GM12878 (cell line): ENCODE results near the gene PGLYRP3. TPM values are rescaled to one million over a fixed set of nuclear protein-coding genes. Genes with fewer than 3 reads are reported as not detected.

Experiments
- BCL11A ChIP-seq: IDR thresholded peaks from 2 replicates; pipeline ENCODE4 v1.6.1; 2011; ENCODE audit warnings: low read depth, low read length
- BMI1 ChIP-seq: fragments of 450-650 bp; IDR thresholded peaks from 2 replicates; pipeline ENCODE4 v1.6.1; 2016; ENCODE audit warnings: mild to moderate bottlenecking, moderate library complexity, borderline replicate concordance
- CEBPZ ChIP-seq: fragments of 150-350 bp; IDR thresholded peaks from 2 replicates; pipeline ENCODE4 v1.6.1; 2016; ENCODE audit warnings: low read depth, low read length
- CREB1 ChIP-seq: IDR thresholded peaks from 2 replicates; pipeline ENCODE4 v1.6.1; 2012; ENCODE audit warnings: low read depth, mild to moderate bottlenecking, inconsistent platforms
- EED ChIP-seq: sonication (generic); IDR thresholded peaks from 2 replicates; pipeline ENCODE4 v1.6.1; 2016; ENCODE audit warnings: antibody characterized with exemption, low read depth
- GATAD2B ChIP-seq: fragments of 450-650 bp; conservative IDR thresholded peaks from 2 replicates; pipeline ENCODE4 v1.6.1; 2017; ENCODE audit warnings: low read depth, mild to moderate bottlenecking, moderate library complexity
- IKZF1 ChIP-seq: fragments of 450-650 bp; conservative IDR thresholded peaks from 2 replicates; pipeline ENCODE4 v1.6.1; 2017; ENCODE audit warnings: antibody characterized with exemption, mild to moderate bottlenecking
- MAX ChIP-seq: IDR thresholded peaks from 2 replicates; pipeline ENCODE4 v1.6.1; 2012; ENCODE audit warnings: low read depth, low read length, improper control_type of control experiment
- MTA2 ChIP-seq: fragments of 450-650 bp; IDR thresholded peaks from 2 replicates; pipeline ENCODE4 v1.6.1; 2016; ENCODE audit warnings: low read depth, mild to moderate bottlenecking, moderate library complexity
- NFIC ChIP-seq: IDR thresholded peaks from 2 replicates; pipeline ENCODE4 v1.6.1; 2012; ENCODE audit warnings: low read depth, mild to moderate bottlenecking, inconsistent platforms, low read length, moderate library complexity
- NRF1 ChIP-seq: conservative IDR thresholded peaks from 2 replicates; pipeline ENCODE4 v1.6.1; 2011; ENCODE audit warnings: mild to moderate bottlenecking, low read depth, low read length, improper control_type of control experiment
- RELA ChIP-seq: fragments of 450-650 bp; IDR thresholded peaks from 2 replicates; pipeline ENCODE4 v1.8.0; 2014; ENCODE audit warnings: borderline replicate concordance; ENCODE audit not compliant: partially characterized antibody
- RUNX3 ChIP-seq: IDR thresholded peaks from 2 replicates; pipeline ENCODE4 v1.6.1; 2012; ENCODE audit warnings: low read length, inconsistent platforms
- ZNF24 ChIP-seq: fragments of 450-650 bp; IDR thresholded peaks from 2 replicates; pipeline ENCODE4 v1.6.1; 2017; ENCODE audit warnings: antibody characterized with exemption, mild to moderate bottlenecking
- ZNF384 ChIP-seq: IDR thresholded peaks from 2 replicates; pipeline ENCODE4 v1.6.1; 2012; ENCODE audit warnings: low read depth, mild to moderate bottlenecking, low read length, improper control_type of control experiment, borderline replicate concordance
- polyA plus RNA-seq, 11 experiments: library from polyadenylated mRNA; depleted of rRNA in 4 of 11; unstranded in 6 of 11; stranded (reverse) in 5 of 11; fragments of >200 nt; fragmentation: Nextera tagmentation in 4 of 11; fragmentation: Illumina TruSeq in 1 of 11; extraction: Ambion mirVana in 4 of 11; extraction: Trizol in 1 of 11; gene quantifications; 1 replicate in 1 of 11; 2 replicates in 10 of 11; pipeline versions ENCODE4 v1.2.1 to v1.2.3, GENCODE V29; 2011 to 2016; ENCODE audit warnings: inconsistent platforms in 2 of 11, missing spikeins in 2 of 11, low read depth in 1 of 11
- total RNA-seq, 4 experiments: library from RNA; depleted of rRNA in 3 of 4; stranded (reverse); fragments of >200 nt in 3 of 4; fragmentation: Illumina TruSeq in 1 of 4; extraction: Trizol in 1 of 4; gene quantifications; 2 replicates each; pipeline versions ENCODE4 v1.2.1 to v1.2.3, GENCODE V29; 2013 to 2021

The PGLYRP3 gene
- total and polyA plus RNA-seq, 10 of the 15 experiments (the other 5 are each of a cell fraction or from before 2014, with no cell fraction given), result 0.10 to 0.49 (median 0.18) TPM; not detected in 7

DNA sequence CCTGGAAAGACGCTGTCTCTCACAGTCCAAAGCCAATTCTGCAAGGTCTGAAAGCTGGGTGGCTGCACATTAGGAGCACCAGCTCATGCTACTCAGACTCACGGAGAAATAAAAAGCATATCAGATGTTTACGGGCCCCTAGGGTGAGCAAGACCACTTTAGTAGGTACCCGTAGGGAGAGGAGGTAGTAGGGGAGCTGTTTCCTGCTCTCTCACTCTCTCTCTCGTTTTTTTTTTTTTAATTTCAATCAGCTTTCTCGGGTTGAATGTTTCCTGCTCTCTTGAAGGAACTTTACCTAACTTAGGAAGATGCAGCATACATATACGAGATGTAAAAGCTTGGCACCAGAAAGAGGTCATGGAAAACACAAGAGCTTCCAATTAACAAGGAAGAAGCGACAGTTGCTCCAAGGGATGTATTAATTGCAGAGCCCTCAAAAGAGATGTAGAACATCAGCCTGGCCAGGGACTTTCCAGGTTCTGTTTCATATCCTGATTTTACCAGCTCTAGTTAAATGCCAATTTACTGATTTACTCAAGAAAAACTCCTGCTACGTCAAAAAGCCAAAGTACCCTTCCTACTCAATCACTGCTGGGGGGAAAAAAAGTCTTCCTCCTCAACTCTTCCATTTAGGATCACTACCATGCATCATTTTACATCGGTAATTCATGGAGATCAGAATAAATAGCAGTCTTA is 50.1 kb downstream of the PGLYRP3 start (continued):
- peak; percentile 81 for TF ChIP-seq BCL11A
- peak; percentile 61; the same call in 1 of the 2 replicates for TF ChIP-seq NFIC
- TF ChIP-seq RUNX3, result peak; percentile 45
- no peak for TF ChIP-seq MAX
- 0 out of 2 replicates have a peak, but pooled peaks have one; percentile 40 for TF ChIP-seq CREB1
- 0 out of 2 replicates have a peak, but pooled peaks have one; percentile 41 for TF ChIP-seq BMI1
- TF ChIP-seq CEBPZ, result no peak
- TF ChIP-seq ZNF384, result peak; percentile 54; the same call in 1 of the 2 replicates
- TF ChIP-seq RELA, result peak; percentile 89
- peak; percentile 81 for TF ChIP-seq MTA2
- TF ChIP-seq GATAD2B, result peak; percentile 43; the same call in 1 of the 2 replicates
- TF ChIP-seq IKZF1, result peak; percentile 89
- peak; percentile 45; the same call in 1 of the 2 replicates for TF ChIP-seq ZNF24
- no peak for TF ChIP-seq NRF1
- TF ChIP-seq EED, result peak; percentile 47; the same call in 1 of the 2 replicates
- TF ChIP-seq, all 136 proteins: peak for 21
